Testis (tissue), 3 donors: ENCODE data around the gene OGFR. TPM values are rescaled to one million over a fixed set of nuclear protein-coding genes. Genes with fewer than 3 reads are reported as not detected.

Source experiments
- DNase-seq: peaks from one replicate; pipeline ENCODE4 v3.0.0-alpha.2; 2019
- H3K27ac ChIP-seq, 2 donors: fragments of 200-600 bp; sonication (generic); one replicate each; pipeline ENCODE4 v1.5.1; 2019
- H3K27me3 ChIP-seq: fragments of 200-600 bp; sonication (generic); one replicate; pipeline ENCODE4 v1.5.1; 2019
- H3K36me3 ChIP-seq: fragments of 200-600 bp; sonication (generic); one replicate; pipeline ENCODE4 v1.5.1; 2017; ENCODE audit warnings: low read depth; ENCODE audit errors: missing control alignments
- H3K4me1 ChIP-seq: fragments of 200-600 bp; sonication (generic); one replicate; pipeline ENCODE4 v1.5.1; 2019
- H3K4me3 ChIP-seq, 2 donors: fragments of 200-600 bp; sonication (generic); one replicate each; pipeline ENCODE4 v1.5.1; 2017 to 2019
- H3K9me3 ChIP-seq: fragments of 200-600 bp; sonication (generic); one replicate; pipeline ENCODE4 v1.5.1; 2017
- CTCF ChIP-seq, 3 experiments: fragments of 450-650 bp in 2 of 3; fragments of 200-600 bp in 1 of 3; sonication (generic) in 1 of 3; IDR thresholded peaks; one replicate each; pipeline ENCODE4 v1.5.1; 2016 to 2019; ENCODE audit warnings: antibody characterized with exemption in 3 of 3, mild to moderate bottlenecking in 2 of 3, moderate library complexity in 1 of 3
- POLR2A ChIP-seq: fragments of 450-650 bp; IDR thresholded peaks from one replicate; pipeline ENCODE4 v1.6.1; 2017; ENCODE audit warnings: antibody characterized with exemption, mild to moderate bottlenecking, moderate library complexity
- WGBS, 2 donors: methylation state at CpG; one replicate each; pipeline ENCODE4 v1.1.5; 2018; 5-methylcytosine and 5-hydroxymethylcytosine counted together
- intact Hi-C: fragments of 100-400 bp; cut with DNase I; formaldehyde crosslinking; loops from one replicate; pipeline ENCODE4 v1.15.1; 2023; ENCODE audit warnings: low total_unique reads
- polyA plus RNA-seq: library from polyadenylated mRNA; stranded (reverse); fragments of 350-450 nt; fragmentation: Illumina TruSeq; extraction: RNeasy Lipid Tissue Mini Kit (QIAGEN cat#74804); gene quantifications from one replicate; pipeline ENCODE4 v1.2.3, GENCODE V29; 2014; ENCODE audit warnings: low read depth, low replicate concordance; ENCODE audit not compliant: insufficient read depth
- total RNA-seq, 2 donors: library from RNA; depleted of rRNA; stranded (reverse); fragments of >200 nt; gene quantifications; one replicate each; pipeline ENCODE4 v1.2.3, GENCODE V29; 2016

Gene OGFR
- total and polyA plus RNA-seq, 3 donors from 2014 or later, result 23.7 to 57.0 (median 46.6) TPM

GRCh38 chr20:62786157-62786556, 18.5 kb upstream of the OGFR start:
- TF ChIP-seq POLR2A (no peak), CTCF (IDR thresholded peaks at IDR 0.05) (no peak)
- DNase-seq, result no peak
- Histone ChIP-seq H3K27ac (no peak overlapping the region), H3K9me3 (no peaks in the 10 kb centered on the region), H3K4me3 (no peak overlapping the region), H3K27me3 (no peaks in the 10 kb centered on the region), H3K4me1 (peaks cover 12% of the 10 kb centered on the region), H3K36me3 (no peaks in the 10 kb centered on the region)
- intact Hi-C loops, result loop anchor here (10.0 kb wide), 2 partner anchors 121 to 281 kb away; no protein-coding TSS in a partner anchor
- 85 to 90% methylated on average over 2 to 13 of the region's 13 CpGs for WGBS, 2 donors

GRCh38 chr20:62787321-62787720, 17.3 kb upstream of the OGFR start:
- DNase-seq, result no peak
- Histone ChIP-seq H3K4me3 (no peak overlapping the region), H3K36me3 (no peaks in the 10 kb centered on the region), H3K27ac (no peak overlapping the region), H3K27me3 (no peaks in the 10 kb centered on the region), H3K4me1 (peaks cover 12% of the 10 kb centered on the region), H3K9me3 (no peaks in the 10 kb centered on the region)
- TF ChIP-seq CTCF (IDR thresholded peaks at IDR 0.05), result no peak
- no peak for TF ChIP-seq POLR2A
- intact Hi-C loops, result loop anchor here (10.0 kb wide), 2 partner anchors 123 to 283 kb away; no protein-coding TSS in a partner anchor
- 87 to 88% methylated on average over 7 of the region's 7 CpGs for WGBS, 2 donors

- no peak for DNase-seq
- no peak for TF ChIP-seq CTCF (IDR thresholded peaks at IDR 0.05)
- TF ChIP-seq POLR2A, result no peak
- Histone ChIP-seq H3K27ac (no peak overlapping the region), H3K4me3 (no peak overlapping the region), H3K36me3 (no peaks in the 10 kb centered on the region), H3K4me1 (peaks cover 6% of the 10 kb centered on the region), H3K27me3 (no peaks in the 10 kb centered on the region), H3K9me3 (no peaks in the 10 kb centered on the region)
- intact Hi-C loops, result loop anchor here (10.0 kb wide), 2 partner anchors 123 to 283 kb away; no protein-coding TSS in a partner anchor
- WGBS, 2 donors, result 86 to 90% methylated on average over 5 of the region's 5 CpGs
Observed at GRCh38 chr20:62787866-62788265, 16.8 kb upstream of the OGFR start.

GRCh38 chr20:62788607-62789006, 16.0 kb upstream of the OGFR start:
- Histone ChIP-seq H3K4me3 (no peak overlapping the region), H3K36me3 (no peaks in the 10 kb centered on the region), H3K27ac (no peak overlapping the region), H3K9me3 (no peaks in the 10 kb centered on the region), H3K27me3 (no peaks in the 10 kb centered on the region), H3K4me1 (peaks cover 4% of the 10 kb centered on the region)
- DNase-seq, result no peak
- WGBS, 2 donors, result 86 to 89% methylated on average over 6 to 15 of the region's 15 CpGs
- intact Hi-C loops, result loop anchor here (10.0 kb wide), 2 partner anchors 124 to 284 kb away; no protein-coding TSS in a partner anchor
- TF ChIP-seq CTCF (IDR thresholded peaks at IDR 0.05) (no peak), POLR2A (no peak)

GRCh38 chr20:62790075-62790474, 14.6 kb upstream of the OGFR start:
- Histone ChIP-seq H3K36me3 (no peaks in the 10 kb centered on the region), H3K9me3 (no peaks in the 10 kb centered on the region), H3K4me3 (no peak overlapping the region), H3K27ac (no peak overlapping the region), H3K27me3 (no peaks in the 10 kb centered on the region), H3K4me1 (peaks cover 8% of the 10 kb centered on the region)
- TF ChIP-seq CTCF (IDR thresholded peaks at IDR 0.05), result no peak
- no peak for TF ChIP-seq POLR2A
- intact Hi-C loops, result no loop called here
- WGBS, 2 donors, result 82 to 96% methylated on average over 3 to 12 of the region's 12 CpGs
- no peak for DNase-seq
